ENCODE data around the gene PARL.

PARL gene, protein sequence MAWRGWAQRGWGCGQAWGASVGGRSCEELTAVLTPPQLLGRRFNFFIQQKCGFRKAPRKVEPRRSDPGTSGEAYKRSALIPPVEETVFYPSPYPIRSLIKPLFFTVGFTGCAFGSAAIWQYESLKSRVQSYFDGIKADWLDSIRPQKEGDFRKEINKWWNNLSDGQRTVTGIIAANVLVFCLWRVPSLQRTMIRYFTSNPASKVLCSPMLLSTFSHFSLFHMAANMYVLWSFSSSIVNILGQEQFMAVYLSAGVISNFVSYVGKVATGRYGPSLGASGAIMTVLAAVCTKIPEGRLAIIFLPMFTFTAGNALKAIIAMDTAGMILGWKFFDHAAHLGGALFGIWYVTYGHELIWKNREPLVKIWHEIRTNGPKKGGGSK

DNA sequence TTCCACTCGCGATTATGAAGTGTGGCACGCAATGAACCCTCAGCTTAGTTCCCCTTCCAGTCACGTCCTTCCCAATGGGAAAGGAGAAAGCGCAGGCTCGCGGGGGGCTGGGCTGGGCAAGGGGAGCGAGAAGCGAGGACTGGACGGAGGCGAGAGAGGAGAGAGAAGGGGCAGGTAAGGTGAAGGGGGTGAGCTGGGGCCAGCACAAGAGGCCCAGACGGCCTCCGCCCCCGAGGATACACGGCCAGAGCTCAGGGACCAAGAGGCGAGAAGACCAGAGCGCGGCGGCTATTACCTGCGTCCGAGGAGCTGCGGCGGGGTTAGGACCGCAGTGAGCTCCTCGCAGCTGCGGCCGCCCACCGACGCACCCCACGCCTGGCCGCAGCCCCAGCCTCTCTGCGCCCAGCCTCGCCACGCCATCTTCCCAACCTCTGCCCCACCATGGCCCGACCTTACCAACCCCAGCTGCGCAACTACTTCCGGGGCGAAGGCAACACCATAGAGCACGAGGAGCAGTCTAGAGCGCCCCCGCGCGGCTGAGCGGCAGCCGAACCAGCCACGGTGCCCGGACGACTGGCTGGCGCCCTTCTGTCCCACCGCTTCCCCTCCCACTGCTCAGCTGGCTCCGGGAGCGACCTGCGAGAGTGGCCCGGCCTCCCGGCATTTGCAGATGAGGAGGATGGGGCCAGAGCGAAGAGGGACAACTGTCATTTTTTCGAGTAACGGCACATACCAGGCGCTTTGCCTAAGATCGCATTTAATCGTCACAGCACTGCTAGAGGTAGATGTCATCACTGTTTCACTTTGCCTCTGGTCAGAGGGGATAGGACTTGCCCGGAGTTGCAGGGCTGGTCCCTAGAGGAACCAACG lies at the start of gene PARL:
Gene PARL (minus strand): TSS at position 454 of the 870 bp plus-strand sequence. CDS start 34 bp downstream, at position 420.
- peak; percentile 87 to 91 for DNase-seq (ENCODE audit: low read depth in 2 of 2, low spot score in 1 of 2)

- no peak for DNase-seq (ENCODE audit: low read depth in 2 of 2, low spot score in 1 of 2)
These were observed 48.5 kb upstream of the PARL start for GRCh38 chr3:183933160-183933559.

DNA sequence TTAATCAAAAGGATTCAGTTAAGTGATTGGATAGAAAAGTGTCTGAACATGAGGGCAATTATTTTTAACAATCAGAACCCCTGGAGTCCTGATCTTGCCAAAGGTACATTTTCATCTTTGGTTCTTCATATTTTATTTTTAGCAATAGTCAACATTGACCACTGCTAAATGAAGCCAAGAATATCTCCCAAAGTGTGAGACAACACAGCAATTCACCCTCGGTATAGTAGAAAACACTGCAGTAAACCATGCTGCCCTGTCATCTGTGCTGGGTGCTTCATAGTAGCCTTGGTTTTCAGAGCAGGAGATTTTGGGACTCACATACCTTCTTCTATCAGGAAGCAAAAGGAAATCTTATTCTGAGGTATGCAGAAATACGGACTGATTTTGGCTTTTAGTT lies 47.2 kb upstream of the PARL start:
- DNase-seq (ENCODE audit: low read depth in 2 of 2, low spot score in 1 of 2): no peak

GRCh38 chr3:183930086-183930485 lies 45.4 kb upstream of the PARL start:
- no peak for DNase-seq (ENCODE audit: low read depth in 2 of 2, low spot score in 1 of 2)

DNA sequence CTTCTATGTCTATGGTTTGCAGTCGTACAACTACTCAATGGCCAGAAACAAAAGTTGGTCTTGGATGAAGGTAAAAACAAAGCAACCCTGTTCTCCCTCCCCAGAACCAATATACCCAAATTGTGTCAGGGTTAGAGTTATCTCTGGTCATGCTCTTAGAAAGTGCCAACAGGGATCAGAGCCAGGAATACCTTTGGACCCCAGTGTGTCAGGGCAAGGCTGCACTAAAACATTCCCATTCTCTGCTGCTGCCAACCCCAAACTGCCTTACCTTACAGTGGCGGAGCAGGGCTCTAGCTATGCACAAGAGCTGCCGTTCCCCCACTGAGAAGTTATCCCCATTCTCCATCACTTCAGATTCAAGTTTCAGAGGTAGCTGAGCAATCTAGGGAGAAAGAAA lies 42.4 kb upstream of the PARL start:
- DNase-seq (ENCODE audit: low read depth in 2 of 2, low spot score in 1 of 2): no peak

GRCh38 chr3:183924956-183925355 lies 40.3 kb upstream of the PARL start:
- DNase-seq (ENCODE audit: low read depth in 2 of 2, low spot score in 1 of 2): no peak

- no peak for DNase-seq (ENCODE audit: low read depth in 2 of 2, low spot score in 1 of 2)
These were observed 39.9 kb upstream of the PARL start for GRCh38 chr3:183924543-183924942.

DNA sequence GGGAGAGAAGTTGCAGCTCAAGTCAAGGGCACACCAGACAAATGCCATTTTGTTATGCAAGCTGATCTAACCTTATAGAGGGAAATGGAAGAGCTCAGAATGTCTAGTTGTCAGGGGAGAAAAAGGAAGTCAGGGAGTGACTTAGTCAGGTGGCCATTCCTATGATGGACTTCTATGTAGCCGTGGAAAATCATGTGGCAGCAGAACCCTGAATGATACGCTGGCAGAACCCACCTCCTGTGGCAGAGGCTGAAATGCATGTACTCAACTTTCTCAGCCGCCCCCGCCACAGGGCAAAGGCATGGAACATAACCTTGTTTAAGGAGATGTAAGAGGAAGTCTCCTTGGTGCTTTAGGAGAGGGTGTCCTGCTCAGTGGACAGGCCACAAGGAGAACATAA lies 37.7 kb upstream of the PARL start:
- DNase-seq (ENCODE audit: low read depth in 2 of 2, low spot score in 1 of 2): no peak

GRCh38 chr3:183921096-183921495 lies 36.4 kb upstream of the PARL start:
- no peak for DNase-seq (ENCODE audit: low read depth in 2 of 2, low spot score in 1 of 2)

- DNase-seq (ENCODE audit: low read depth in 2 of 2, low spot score in 1 of 2): no peak
These were observed 35.7 kb upstream of the PARL start for GRCh38 chr3:183920416-183920815.

- no peak for DNase-seq (ENCODE audit: low read depth in 2 of 2, low spot score in 1 of 2)
These were observed 33.5 kb upstream of the PARL start for GRCh38 chr3:183918178-183918577.

DNA sequence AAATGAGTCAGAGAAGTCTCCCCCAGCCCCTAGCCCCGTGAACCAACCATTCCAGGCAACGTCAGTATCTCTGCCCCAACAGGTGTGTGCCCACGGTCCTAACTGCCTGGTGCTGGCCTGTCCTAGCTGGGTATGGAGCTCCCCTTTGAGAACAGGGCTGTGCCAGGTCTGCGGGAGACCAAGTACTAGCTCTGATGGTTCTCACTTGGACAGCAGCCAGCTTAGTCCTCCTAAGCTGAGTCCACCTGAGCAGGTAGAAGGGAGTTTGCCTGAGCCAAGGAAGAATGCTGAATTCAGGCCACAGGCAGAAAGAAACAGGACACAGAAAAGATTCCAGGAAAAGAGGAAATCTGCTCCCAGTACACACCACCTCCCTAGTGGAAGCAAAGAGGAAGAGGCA lies 33.1 kb upstream of the PARL start:
- DNase-seq (ENCODE audit: low read depth in 2 of 2, low spot score in 1 of 2): no peak

- no peak for DNase-seq (ENCODE audit: low read depth in 2 of 2, low spot score in 1 of 2)
These were observed 30.2 kb upstream of the PARL start for GRCh38 chr3:183914856-183915255.

- DNase-seq (ENCODE audit: low read depth in 2 of 2, low spot score in 1 of 2): no peak
These were observed 28.9 kb upstream of the PARL start for GRCh38 chr3:183913580-183913920.

DNA sequence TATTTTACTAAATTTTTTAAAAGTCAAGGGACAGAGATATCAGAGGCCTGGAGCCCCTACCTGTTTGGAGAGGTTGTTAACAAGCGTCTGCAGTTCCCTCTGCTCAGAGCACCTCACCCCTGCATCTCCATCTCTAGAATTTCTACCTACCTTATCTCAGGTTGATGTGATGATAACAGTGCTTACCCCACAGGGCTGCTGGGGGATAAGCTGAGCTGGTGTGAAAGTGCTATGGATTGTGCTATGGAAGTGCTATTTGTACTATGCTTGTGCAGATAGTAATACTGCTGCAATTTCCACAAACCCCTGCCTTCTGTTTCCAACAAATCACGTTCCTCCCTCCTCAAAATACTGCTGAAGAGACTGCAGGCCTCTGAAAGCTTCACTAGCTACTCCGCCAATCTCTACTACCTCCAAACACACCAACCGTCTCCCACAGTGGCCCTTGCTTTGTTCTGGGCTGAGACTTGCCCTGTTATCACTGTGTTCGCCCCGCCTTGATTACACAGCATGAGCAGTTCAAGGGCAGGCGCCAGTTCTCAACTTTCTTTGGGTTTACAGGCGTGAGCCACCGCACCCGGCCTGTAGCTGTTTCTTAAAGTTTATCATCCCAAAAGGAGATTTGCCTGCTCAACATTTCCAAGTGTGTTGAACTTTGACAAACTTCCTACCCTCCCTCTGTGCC lies 28.4 kb upstream of the PARL start:
- no peak for DNase-seq (ENCODE audit: low read depth in 2 of 2, low spot score in 1 of 2)

DNA sequence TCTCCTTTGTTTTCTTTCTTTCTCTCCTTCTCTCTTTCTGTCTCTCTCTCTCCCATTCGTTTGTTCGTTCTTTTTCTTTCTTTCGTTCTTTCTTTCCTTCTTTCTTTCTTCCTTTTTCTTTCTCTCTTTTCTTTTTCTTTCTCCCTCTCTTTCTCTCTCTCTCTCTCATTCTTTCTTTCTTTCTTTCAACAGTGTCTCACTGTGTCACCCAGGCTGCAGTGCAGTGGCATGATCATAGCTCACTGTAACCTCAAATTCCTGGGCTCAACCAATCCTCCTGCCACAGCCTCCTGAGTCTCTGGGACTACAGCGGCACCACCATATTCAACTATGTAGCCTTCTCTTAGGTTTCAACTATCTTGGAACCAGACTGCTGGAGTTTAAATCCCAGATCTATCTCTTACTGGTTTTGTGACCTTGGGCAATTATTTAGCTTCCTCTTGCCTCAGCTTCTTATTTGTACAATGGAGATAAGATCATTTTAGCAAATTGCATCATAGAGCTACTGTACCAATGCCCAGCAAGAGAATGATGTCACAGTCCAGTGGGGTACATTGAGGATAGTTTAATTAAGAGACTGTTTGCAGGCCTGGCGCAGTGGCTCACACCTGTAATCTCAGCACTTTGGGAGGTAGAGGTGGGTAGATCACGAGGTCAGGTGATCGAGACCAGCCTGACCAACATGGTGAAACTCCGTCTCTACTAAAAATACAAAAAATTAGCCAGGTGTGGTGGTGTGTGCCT lies 27.3 kb upstream of the PARL start:
- DNase-seq (ENCODE audit: low read depth in 2 of 2, low spot score in 1 of 2): no peak

DNA sequence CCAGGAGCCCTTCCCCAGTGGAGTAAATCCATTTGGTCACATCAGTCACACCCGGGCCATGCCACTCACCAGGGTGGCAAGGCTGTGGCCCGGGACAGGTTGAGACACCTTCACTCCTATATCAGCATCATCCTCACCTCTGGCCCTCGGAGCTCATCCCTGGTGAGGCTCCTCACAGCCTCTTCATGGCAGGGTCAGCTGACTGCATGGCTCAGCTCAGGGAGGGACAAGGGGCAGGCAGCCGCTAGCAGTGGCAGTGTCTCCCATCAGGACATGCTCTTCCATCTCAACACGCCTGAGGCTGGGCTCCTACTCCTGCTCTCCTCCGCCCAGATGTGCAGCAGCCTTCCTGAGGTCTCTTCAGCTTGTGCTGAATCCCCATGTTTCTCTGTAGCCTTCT lies 26.4 kb upstream of the PARL start:
- no peak for DNase-seq (ENCODE audit: low read depth in 2 of 2, low spot score in 1 of 2)

- no peak for DNase-seq (ENCODE audit: low read depth in 2 of 2, low spot score in 1 of 2)
These were observed 24.4 kb upstream of the PARL start for GRCh38 chr3:183909030-183909600.

DNA sequence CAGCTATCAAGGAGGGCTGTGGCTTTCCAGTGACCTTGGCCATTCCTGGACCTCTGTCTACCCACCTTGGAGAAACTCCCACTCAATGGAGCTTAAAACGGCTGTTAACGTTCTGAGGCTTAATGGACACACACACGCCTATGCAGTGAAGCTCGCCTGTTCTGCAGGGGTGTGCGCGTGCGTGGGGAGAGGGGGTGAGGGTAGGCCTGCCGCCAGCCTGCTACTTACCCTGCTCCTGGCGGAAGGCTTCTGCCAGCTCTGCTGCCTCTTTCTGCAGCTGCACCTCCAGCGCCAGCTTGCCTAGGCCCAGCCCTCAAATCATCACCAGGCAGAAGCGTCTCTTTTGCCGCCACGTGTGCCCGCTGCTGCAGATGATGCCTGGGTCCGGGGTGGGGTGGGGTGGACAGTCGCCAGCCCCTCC lies 23.2 kb upstream of the PARL start:
- DNase-seq (ENCODE audit: low read depth in 2 of 2, low spot score in 1 of 2): no peak

DNA sequence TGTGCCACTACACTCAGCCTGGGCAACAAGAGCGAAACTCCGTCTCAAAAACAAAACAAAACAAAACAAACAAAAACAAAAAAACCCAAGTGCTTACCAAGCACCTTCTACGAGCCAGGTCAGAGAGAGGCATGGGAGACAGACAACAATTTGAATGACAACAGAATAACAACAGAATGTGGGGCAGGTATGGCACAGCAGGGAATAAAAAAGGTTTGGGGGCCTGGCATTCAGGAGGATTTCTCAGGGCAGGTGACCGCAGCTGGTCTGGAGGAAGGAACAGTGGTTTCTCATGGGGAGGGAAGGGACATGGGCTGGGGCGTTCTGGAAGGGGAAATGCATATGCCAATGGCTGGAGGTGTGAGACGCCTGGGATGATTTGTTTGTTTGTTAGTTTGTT lies 22.5 kb upstream of the PARL start:
- DNase-seq (ENCODE audit: low read depth in 2 of 2, low spot score in 1 of 2): no peak
